Activated naive CD4-positive, alpha-beta T cell treated with anti-CD3 and anti-CD28 coated beads, Interleukin-2, amount 50 U/mL, for 24 hours (primary cell): ENCODE results near the gene CCR7.

Experiments used
- H3K27ac Mint-ChIP-seq: one replicate; pipeline ENCODE4 v1.8.0; 2021; ENCODE audit warnings: mild to moderate bottlenecking, mixed read lengths
- H3K27me3 Mint-ChIP-seq: one replicate; pipeline ENCODE4 v1.8.0; 2021; ENCODE audit warnings: mixed read lengths
- H3K36me3 Mint-ChIP-seq: one replicate; pipeline ENCODE4 v1.8.0; 2021; ENCODE audit warnings: mixed read lengths
- H3K4me1 Mint-ChIP-seq: one replicate; pipeline ENCODE4 v1.8.0; 2021; ENCODE audit warnings: mixed read lengths
- H3K4me3 Mint-ChIP-seq: one replicate; pipeline ENCODE4 v1.8.0; 2021; ENCODE audit warnings: mild to moderate bottlenecking, mixed read lengths
- H3K9me3 Mint-ChIP-seq: one replicate; pipeline ENCODE4 v1.8.0; 2021; ENCODE audit warnings: mixed read lengths

The CCR7 gene

DNA sequence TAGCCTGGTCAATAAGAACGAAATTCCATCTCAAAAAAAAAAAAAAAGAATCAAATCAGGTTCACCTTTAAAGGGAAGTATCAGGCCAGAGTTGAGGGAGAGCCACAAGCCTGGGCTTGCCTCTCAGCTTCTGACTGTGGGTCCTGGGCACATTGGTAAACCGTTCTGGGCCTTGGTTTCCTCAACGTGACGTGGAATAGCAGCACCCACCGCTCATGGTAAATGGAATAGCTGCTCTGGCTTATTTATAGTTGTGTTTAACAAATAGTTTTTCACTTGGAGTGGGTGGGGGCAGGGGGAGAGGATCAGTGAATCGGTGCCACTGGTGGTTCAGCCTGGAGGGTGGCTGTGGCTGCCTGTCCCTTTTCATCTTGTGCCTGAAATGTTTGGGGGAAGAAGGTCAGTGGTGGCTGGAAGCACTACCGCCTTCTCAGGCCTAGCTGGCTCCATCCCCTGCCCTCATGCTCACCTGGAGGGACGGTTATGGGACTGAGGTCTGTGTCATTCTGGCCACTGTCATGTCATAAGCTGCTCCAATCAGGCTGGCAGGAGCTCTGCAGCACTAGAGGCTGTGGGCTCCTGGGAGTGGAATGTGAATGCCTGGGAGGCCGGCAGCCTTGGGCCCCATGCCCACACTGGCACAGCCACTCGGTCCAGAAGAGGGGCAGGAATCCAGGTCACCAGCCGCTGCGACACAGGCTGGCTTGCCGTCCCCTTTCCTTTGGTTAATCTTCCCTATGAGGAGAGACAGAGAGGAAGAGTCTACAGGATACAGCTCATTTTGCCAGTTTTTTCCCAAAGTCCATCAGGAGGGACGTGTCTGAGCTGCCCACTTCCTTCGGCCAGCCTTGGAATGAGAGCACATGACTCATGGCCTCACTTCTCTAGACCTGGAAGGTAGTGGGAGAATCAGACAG, 27.0 kb downstream of the CCR7 start:
- Mint-ChIP-seq H3K4me1 (peaks cover 93% of the 10 kb centered on the region), H3K27me3 (no peaks in the 10 kb centered on the region), H3K36me3 (no peaks in the 10 kb centered on the region), H3K4me3 (no peak overlapping the region), H3K9me3 (no peaks in the 10 kb centered on the region), H3K27ac (no peak overlapping the region)

DNA sequence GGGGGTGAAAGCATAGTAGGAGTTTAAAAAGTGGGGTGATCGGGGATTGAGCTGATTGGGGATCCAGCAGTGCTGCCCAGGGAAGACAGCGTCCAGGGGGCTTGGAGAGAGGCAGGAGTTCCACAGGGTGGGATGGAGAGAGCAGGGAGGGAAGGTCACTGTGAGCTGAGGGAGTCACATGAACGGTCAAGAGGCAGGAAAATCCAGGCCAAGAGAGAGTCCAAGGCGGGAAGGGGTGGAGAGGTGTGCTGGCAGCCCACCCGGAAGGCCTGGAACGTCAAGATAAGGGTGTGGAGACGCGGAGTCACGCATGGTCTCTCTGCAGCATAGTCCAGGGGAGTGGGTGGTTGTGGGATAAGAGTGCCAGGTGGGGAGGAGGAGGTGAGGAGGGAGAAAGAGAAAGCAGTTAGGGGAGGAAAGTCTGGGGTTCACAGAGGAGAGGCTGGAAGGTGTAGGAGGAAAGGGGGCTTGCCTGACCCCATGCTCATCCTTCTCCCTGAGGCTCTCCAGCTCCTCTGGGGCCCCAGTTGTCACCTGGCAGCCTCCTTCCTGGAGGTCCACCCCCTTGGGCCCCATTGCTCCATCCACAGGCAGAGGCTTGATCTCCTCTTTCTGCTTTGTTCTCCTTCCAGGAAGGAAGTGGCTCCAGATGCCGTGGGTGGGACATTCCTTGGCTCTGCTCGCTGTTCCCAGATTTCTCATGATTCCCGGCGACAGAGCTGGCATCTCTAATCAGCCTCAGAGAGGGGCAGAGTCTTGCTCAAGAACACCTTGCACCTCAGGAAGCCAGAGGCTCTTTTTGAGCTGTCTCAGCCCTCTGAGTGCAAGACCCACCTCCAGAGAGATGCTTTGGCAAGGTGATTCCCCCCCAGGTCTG, 28.7 kb downstream of the CCR7 start:
- H3K4me3 Mint-ChIP-seq = no peak overlapping the region
- H3K27ac Mint-ChIP-seq = peak overlapping the region; percentile 64
- H3K4me1 Mint-ChIP-seq = peaks cover 93% of the 10 kb centered on the region
- H3K27me3 Mint-ChIP-seq = no peaks in the 10 kb centered on the region
- H3K36me3 Mint-ChIP-seq = no peaks in the 10 kb centered on the region
- H3K9me3 Mint-ChIP-seq = no peaks in the 10 kb centered on the region

DNA sequence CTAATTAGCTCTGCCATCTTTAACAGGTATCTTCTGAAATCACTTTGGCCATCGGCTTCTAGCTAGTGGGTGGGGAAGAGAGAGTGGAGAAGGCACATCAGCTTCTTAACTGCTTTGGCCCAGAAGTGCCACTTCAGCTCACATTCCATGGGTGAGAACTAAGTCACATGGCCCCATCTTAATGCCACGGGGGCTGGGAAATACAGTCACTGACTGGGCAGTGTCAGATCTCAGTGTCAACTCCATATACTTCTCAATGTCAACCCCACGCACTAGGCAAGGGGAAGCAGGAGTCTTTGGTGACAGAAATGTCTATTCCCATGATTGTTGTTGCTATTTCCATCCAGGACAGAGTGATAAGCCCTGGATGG, 29.4 kb downstream of the CCR7 start:
- Mint-ChIP-seq H3K4me1 (peaks cover 93% of the 10 kb centered on the region), H3K4me3 (no peak overlapping the region), H3K27ac (peak overlapping the region; percentile 63), H3K27me3 (no peaks in the 10 kb centered on the region), H3K9me3 (no peaks in the 10 kb centered on the region), H3K36me3 (no peaks in the 10 kb centered on the region)

DNA sequence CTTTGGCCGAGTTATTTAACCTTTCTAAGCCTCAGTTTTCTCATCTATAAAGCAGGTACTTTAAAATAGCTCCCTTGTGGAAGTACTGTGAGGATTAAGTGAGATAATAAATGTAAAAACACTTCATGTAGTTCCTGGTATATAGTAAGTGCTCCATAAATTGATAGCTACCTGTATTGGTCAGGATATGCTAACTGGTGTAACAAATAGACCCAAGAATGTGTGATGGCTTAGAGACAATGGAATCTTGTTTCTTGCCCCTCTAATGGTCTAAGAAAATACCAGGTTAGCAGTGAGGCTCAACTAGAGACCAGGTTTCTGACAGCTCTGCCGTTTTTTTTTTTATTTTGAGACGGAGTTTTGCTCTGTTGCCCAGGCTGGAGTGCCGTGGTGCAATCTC, 29.8 kb downstream of the CCR7 start:
- no peaks in the 10 kb centered on the region for H3K27me3 Mint-ChIP-seq
- no peak overlapping the region for H3K4me3 Mint-ChIP-seq
- peak overlapping the region; percentile 79 for H3K27ac Mint-ChIP-seq
- H3K9me3 Mint-ChIP-seq = no peaks in the 10 kb centered on the region
- H3K4me1 Mint-ChIP-seq = peaks cover 93% of the 10 kb centered on the region
- no peaks in the 10 kb centered on the region for H3K36me3 Mint-ChIP-seq

GRCh38 chr17:40534371-40535189, 30.7 kb downstream of the CCR7 start:
- no peaks in the 10 kb centered on the region for H3K9me3 Mint-ChIP-seq
- H3K27ac Mint-ChIP-seq = peak overlapping the region; percentile 79
- peaks cover 88% of the 10 kb centered on the region for H3K4me1 Mint-ChIP-seq
- H3K4me3 Mint-ChIP-seq = no peak overlapping the region
- H3K36me3 Mint-ChIP-seq = no peaks in the 10 kb centered on the region
- no peaks in the 10 kb centered on the region for H3K27me3 Mint-ChIP-seq

DNA sequence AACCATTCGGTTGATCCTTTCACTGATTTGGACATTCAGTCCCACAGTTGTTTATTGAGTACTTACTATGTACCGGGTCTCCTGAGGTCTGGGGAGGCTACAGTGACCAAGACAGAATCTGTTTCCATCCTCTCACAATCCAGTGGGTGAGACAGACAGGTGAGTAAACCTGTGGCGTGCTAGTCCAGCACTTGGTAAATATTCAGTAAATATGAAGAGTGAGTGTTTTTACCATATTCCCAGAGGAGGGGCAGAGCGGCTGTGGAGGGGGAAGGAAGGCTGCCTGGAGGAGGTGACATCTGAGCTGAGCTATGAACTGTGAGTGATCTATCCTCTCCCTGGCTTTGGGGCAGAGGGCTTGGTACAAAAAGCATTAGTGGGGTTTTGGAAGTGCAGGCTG, 31.4 kb downstream of the CCR7 start:
- no peaks in the 10 kb centered on the region for H3K27me3 Mint-ChIP-seq
- peak overlapping the region; percentile 60 for H3K4me3 Mint-ChIP-seq
- peak overlapping the region; percentile 83 for H3K27ac Mint-ChIP-seq
- peaks cover 86% of the 10 kb centered on the region for H3K4me1 Mint-ChIP-seq
- H3K36me3 Mint-ChIP-seq = no peaks in the 10 kb centered on the region
- no peaks in the 10 kb centered on the region for H3K9me3 Mint-ChIP-seq

DNA sequence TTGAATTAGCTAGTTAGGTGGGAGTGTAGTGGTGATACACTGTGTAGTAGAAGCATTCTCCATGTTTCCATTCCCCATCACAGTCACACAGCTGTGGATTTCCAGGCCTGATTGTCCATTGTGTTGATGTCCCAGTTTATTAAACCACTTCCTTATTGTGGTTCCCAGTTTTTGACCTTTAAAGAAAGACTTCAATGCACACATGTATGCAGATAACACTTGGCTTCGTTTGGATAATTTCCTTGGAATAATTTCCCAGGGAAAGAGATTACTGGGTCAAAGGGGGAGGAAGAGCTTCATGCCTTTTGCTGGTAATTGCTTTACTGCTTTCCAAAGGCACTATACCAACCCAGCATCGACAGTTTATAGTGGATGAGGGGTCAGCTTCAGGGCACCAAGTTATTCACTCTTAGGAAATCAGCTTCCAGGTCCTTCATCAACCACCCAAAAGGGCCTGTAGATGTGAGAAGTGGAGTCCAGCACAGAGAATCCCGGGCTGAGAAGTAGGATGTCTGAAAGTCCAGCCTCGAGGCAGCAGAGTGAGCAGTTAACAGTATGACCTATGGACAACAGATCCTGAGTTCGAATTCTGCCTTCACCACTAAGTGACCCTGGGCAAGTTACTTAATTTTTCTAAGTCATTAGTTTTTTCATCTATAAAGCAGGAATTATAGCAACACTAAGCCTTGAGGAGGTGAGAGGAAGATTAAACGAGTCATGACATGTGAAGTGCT, 32.6 kb downstream of the CCR7 start:
- Mint-ChIP-seq H3K27ac (peak overlapping the region; percentile 70), H3K27me3 (no peaks in the 10 kb centered on the region), H3K36me3 (no peaks in the 10 kb centered on the region), H3K4me1 (peaks cover 87% of the 10 kb centered on the region), H3K9me3 (no peaks in the 10 kb centered on the region), H3K4me3 (no peak overlapping the region)

DNA sequence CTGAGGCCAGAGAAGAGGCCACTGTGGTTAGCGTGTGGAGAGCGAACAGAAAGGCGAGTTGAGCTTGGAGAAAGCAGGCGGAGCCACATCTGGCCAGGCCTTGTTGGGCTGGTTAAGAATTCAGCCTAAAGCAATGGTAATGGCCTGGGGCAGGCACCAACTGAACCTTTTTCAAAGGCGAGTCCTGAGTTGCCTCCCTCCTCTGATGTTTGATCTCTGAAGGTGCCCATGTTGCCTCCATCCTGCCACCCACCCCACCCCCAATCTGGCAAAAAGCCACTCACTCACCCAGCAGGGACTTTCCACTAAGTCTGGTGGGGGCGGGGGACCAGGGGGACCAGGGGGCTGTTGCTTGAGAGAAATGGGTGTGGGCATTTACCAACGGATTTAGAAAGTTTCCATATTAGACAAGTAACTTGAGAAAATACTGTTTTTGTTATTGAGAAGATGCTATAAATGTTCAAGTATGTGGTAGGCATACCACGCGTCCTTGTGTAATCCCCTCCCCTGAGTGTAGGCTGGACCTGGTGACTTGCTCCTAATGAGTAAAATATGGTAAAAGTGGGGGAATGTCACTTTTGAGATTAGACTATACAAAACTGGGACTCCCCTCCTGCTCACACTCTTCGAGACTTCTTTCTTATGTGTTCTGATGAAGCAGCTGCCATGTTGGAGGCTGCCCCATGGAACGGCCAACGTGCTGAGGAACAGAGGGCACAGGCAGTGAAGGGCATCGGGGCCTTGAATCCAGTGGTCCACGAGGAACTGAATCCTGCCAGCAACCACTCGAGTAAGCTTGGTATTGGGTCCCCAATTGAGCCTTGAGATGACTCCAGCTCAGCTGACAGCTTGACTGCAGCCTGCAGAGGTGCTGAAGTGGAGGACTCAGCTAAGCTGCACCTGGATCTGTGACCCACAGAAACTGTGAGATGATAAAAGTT, 34.0 kb downstream of the CCR7 start:
- Mint-ChIP-seq H3K4me1 (peaks cover 73% of the 10 kb centered on the region), H3K4me3 (peak overlapping the region; percentile 57), H3K27me3 (no peaks in the 10 kb centered on the region), H3K27ac (peak overlapping the region; percentile 73), H3K36me3 (no peaks in the 10 kb centered on the region), H3K9me3 (no peaks in the 10 kb centered on the region)

- peak overlapping the region; percentile 37 for H3K4me3 Mint-ChIP-seq
- H3K36me3 Mint-ChIP-seq = no peaks in the 10 kb centered on the region
- H3K4me1 Mint-ChIP-seq = peaks cover 66% of the 10 kb centered on the region
- H3K27ac Mint-ChIP-seq = peak overlapping the region; percentile 73
- H3K9me3 Mint-ChIP-seq = no peaks in the 10 kb centered on the region
- no peaks in the 10 kb centered on the region for H3K27me3 Mint-ChIP-seq
Measured at GRCh38 chr17:40530531-40530994, 34.7 kb downstream of the CCR7 start.

DNA sequence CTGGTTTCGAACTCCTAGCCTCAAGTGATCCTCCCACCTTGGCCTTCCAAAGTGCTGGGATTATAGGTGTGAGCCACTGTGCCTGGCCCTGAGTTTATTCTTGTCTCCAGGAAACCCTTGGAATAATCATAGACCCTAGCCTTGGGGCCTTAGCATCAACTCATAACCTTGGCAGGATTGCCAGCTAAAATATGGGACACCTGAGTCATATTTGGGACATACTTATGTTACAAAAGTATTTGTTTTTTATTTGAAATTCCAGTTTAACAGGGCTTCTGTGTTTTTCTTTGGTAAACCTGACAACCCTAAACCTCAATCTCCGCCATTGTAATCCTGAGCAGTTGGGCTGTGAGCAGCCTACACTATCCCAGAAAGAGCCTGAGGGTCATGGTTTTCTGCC, 35.3 kb downstream of the CCR7 start:
- H3K36me3 Mint-ChIP-seq = peaks cover 4% of the 10 kb centered on the region
- peaks cover 62% of the 10 kb centered on the region for H3K4me1 Mint-ChIP-seq
- H3K9me3 Mint-ChIP-seq = peaks cover 4% of the 10 kb centered on the region
- H3K27me3 Mint-ChIP-seq = no peaks in the 10 kb centered on the region
- H3K4me3 Mint-ChIP-seq = no peak overlapping the region
- no peak overlapping the region for H3K27ac Mint-ChIP-seq

DNA sequence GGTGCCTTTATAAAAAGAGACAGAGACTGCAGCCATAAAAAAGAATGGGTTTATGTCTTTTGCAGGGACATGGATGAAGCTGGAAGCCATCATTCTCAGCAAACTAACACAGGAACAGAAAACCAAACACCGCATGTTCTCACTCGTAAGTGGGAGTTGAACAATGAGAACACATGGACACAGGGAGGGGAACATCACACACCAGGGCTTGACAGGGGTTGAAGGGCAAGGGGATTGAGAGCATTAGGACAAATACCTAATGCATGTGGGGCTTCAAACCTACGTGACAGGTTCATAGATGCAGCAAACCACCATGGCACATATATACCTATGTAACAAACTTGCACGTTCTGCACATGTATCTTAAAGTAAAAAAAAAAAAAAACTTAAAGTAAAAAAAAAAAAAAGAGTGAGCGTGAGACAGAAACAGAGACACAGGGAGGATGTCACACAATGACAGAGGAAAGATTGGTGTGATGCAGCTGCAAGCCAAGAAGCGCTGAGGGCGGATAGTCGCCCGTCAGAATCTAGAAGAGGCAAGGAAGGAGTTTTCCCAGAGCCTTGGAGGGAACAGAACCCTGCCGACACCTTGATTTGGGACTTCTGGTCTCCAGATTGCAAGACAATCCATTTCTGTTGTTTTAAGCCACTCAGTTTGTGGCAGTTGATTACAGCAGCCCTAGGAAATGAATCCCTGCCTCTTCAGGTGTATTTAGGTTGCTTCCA, 36.4 kb downstream of the CCR7 start:
- Mint-ChIP-seq H3K27ac (peak overlapping the region; percentile 38), H3K36me3 (peaks cover 12% of the 10 kb centered on the region), H3K9me3 (peaks cover 8% of the 10 kb centered on the region), H3K4me1 (peaks cover 53% of the 10 kb centered on the region), H3K4me3 (peak overlapping the region; percentile 30), H3K27me3 (no peaks in the 10 kb centered on the region)

- no peak overlapping the region for H3K27ac Mint-ChIP-seq
Measured at GRCh38 chr17:40526668-40527067, 38.6 kb downstream of the CCR7 start.

GRCh38 chr17:40525294-40525693, 40.0 kb downstream of the CCR7 start:
- H3K4me3 Mint-ChIP-seq = no peak overlapping the region
- peaks cover 17% of the 10 kb centered on the region for H3K36me3 Mint-ChIP-seq
- H3K9me3 Mint-ChIP-seq = peaks cover 8% of the 10 kb centered on the region
- no peaks in the 10 kb centered on the region for H3K27me3 Mint-ChIP-seq
- no peak overlapping the region for H3K27ac Mint-ChIP-seq
- peaks cover 32% of the 10 kb centered on the region for H3K4me1 Mint-ChIP-seq

More at GRCh38 chr17:40526668-40527067, 38.6 kb downstream of the CCR7 start:
- H3K4me1 Mint-ChIP-seq = peaks cover 38% of the 10 kb centered on the region
- H3K36me3 Mint-ChIP-seq = peaks cover 17% of the 10 kb centered on the region
- H3K9me3 Mint-ChIP-seq = peaks cover 8% of the 10 kb centered on the region
- H3K27me3 Mint-ChIP-seq = no peaks in the 10 kb centered on the region
- H3K4me3 Mint-ChIP-seq = no peak overlapping the region
